A673 (cell line): Measurements from ENCODE around the gene ST6GALNAC3. TPM values are rescaled to one million over a fixed set of nuclear protein-coding genes. Genes with fewer than 3 reads are reported as not detected.

ENCODE experiments used
- BruUV-seq: library from RNA; stranded (reverse); fragments of 400-500 nt; replicated peaks from 2 replicates; lab custom pipeline; 2021; lab: Mats Ljungman, UMichigan
- CTCF ChIA-PET: fragments of 300-600 bp; sonication (Branson Sonifier 250); formaldehyde crosslinking; loops from one replicate; lab custom pipeline; 2022; ENCODE audit warnings: antibody characterized with exemption; lab: Charles Lee
- POLR2A ChIA-PET: fragments of 300-600 bp; sonication (Branson Sonifier 250); formaldehyde crosslinking; loops from one replicate; lab custom pipeline; 2022; ENCODE audit warnings: antibody characterized with exemption; ENCODE audit not compliant: low non-redundant PET; lab: Charles Lee
- DNase-seq: peaks from one replicate; pipeline ENCODE4 v3.0.0-alpha.2; 2015; ENCODE audit warnings: low spot score
- H3K27ac ChIP-seq: fragments of 200-600 bp; sonication (generic); 2 replicates; pipeline ENCODE4 v1.5.1; 2016; ENCODE audit warnings: mixed run types, low read depth, mild to moderate bottlenecking, mixed read lengths, antibody characterized with exemption, low read length; ENCODE audit not compliant: poor library complexity, severe bottlenecking
- H3K27me3 ChIP-seq: fragments of 200-600 bp; sonication (generic); replicated peaks from 2 replicates; pipeline ENCODE4 v1.6.1; 2017; ENCODE audit warnings: mixed run types, low read depth, mild to moderate bottlenecking, mixed read lengths, antibody characterized with exemption, low read length; ENCODE audit not compliant: insufficient read depth, poor library complexity
- H3K36me3 ChIP-seq: fragments of 200-600 bp; sonication (generic); 2 replicates; pipeline ENCODE4 v1.6.1; 2016; ENCODE audit warnings: mixed run types, mild to moderate bottlenecking, mixed read lengths, antibody characterized with exemption, low read length; ENCODE audit not compliant: insufficient read depth, poor library complexity, severe bottlenecking
- H3K4me1 ChIP-seq: fragments of 200-600 bp; sonication (generic); 2 replicates; pipeline ENCODE4 v1.6.1; 2017; ENCODE audit warnings: mixed run types, mild to moderate bottlenecking, mixed read lengths, antibody characterized with exemption, low read length; ENCODE audit not compliant: insufficient read depth, poor library complexity, severe bottlenecking
- H3K4me3 ChIP-seq: fragments of 200-600 bp; sonication (generic); 2 replicates; pipeline ENCODE4 v1.5.1; 2016; ENCODE audit warnings: low read depth, mixed run types, mild to moderate bottlenecking, mixed read lengths, low read length; ENCODE audit not compliant: poor library complexity, severe bottlenecking
- H3K9me3 ChIP-seq: fragments of 200-600 bp; sonication (generic); 2 replicates; pipeline ENCODE4 v1.6.1; 2016; ENCODE audit warnings: mixed run types, low read depth, mild to moderate bottlenecking, mixed read lengths, antibody characterized with exemption, low read length; ENCODE audit not compliant: poor library complexity, severe bottlenecking
- EZH2 ChIP-seq: fragments of 200-600 bp; sonication (generic); IDR thresholded peaks from 2 replicates; pipeline ENCODE4 v1.6.1; 2017; ENCODE audit warnings: borderline replicate concordance, low read depth, mild to moderate bottlenecking, mixed read lengths, antibody characterized with exemption, low read length; ENCODE audit not compliant: poor library complexity, severe bottlenecking
- intact Hi-C: fragments of 100-400 bp; cut with micrococcal nuclease; formaldehyde crosslinking; loops from one replicate; pipeline ENCODE4 v1.10.0; 2022; ENCODE audit not compliant: unreplicated experiment
- total RNA-seq: library from RNA; stranded (reverse); gene quantifications from 2 replicates; pipeline ENCODE4 v1.2.3, GENCODE V29; 2021
- TF ChIP-seq, protein P1 (sequence below): fragments of 300-800, 200-600 bp; sonication (generic); conservative IDR thresholded peaks from 2 replicates; pipeline ENCODE4 v1.5.1; 2017; ENCODE audit warnings: low read depth, mild to moderate bottlenecking, antibody characterized with exemption, low read length, moderate library complexity, mixed read lengths

The ST6GALNAC3 gene
- total RNA-seq, 1 experiment from 2014 or later: 1.2 TPM

DNA sequence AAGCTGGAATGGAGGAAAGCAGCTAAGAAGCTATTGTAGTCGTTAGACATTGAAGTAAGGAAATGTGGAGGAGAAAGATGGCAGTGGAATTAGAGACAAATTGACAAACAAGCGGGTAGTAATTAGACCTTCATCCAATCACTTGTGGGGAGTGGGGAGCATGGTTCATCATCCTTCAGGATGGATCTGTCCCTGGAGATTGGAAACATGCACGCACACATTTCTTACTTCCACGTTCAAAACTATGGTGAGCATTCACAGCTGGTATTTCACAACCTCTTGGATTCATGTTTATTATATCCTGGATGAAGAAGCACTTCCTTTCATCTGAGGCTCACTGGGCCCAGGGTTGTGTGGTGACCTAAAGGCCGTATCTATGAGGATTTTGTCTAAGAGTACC, 188.1 kb downstream of the ST6GALNAC3 start:
- no peak for DNase-seq
- BruUV-seq: no TSS peak
- ChIA-PET POLR2A (no interaction called here), CTCF (no interaction called here)
- H3K4me3 ChIP-seq: no peak overlapping the region
- no peaks in the 10 kb centered on the region for H3K9me3 ChIP-seq
- no peaks in the 10 kb centered on the region for H3K4me1 ChIP-seq
- peaks cover 4% of the 10 kb centered on the region for H3K27me3 ChIP-seq
- TF ChIP-seq, protein P1, sequence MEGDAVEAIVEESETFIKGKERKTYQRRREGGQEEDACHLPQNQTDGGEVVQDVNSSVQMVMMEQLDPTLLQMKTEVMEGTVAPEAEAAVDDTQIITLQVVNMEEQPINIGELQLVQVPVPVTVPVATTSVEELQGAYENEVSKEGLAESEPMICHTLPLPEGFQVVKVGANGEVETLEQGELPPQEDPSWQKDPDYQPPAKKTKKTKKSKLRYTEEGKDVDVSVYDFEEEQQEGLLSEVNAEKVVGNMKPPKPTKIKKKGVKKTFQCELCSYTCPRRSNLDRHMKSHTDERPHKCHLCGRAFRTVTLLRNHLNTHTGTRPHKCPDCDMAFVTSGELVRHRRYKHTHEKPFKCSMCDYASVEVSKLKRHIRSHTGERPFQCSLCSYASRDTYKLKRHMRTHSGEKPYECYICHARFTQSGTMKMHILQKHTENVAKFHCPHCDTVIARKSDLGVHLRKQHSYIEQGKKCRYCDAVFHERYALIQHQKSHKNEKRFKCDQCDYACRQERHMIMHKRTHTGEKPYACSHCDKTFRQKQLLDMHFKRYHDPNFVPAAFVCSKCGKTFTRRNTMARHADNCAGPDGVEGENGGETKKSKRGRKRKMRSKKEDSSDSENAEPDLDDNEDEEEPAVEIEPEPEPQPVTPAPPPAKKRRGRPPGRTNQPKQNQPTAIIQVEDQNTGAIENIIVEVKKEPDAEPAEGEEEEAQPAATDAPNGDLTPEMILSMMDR: no peak
- TF ChIP-seq EZH2: no peak
- H3K27ac ChIP-seq: no peak overlapping the region
- intact Hi-C loops: no loop called here
- no peaks in the 10 kb centered on the region for H3K36me3 ChIP-seq

DNA sequence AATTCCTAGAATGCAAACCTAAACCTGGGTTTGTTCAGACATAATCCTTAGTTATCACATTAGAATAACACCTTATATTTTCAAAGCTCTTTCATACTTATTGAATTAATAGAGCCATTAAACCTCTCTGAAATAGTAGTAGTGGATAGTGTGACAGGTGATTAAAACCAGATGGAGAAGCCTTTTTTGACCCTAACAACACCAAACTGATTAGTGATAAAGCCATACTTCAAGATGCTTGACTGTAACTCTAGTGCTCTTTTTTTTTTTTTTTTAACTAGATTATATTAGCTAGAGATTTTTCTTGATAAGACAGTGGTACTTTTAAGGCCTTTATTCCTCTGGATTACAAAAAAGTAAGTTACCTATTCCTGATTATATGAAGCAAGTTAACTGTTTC, 190.1 kb downstream of the ST6GALNAC3 start:
- BruUV-seq: no TSS peak
- Histone ChIP-seq H3K4me1 (no peaks in the 10 kb centered on the region), H3K36me3 (no peaks in the 10 kb centered on the region), H3K27ac (no peak overlapping the region), H3K9me3 (no peaks in the 10 kb centered on the region), H3K4me3 (no peak overlapping the region), H3K27me3 (no peaks in the 10 kb centered on the region)
- no peak for TF ChIP-seq EZH2
- TF ChIP-seq, protein P1: no peak
- CTCF ChIA-PET: no interaction called here
- intact Hi-C loops: no loop called here
- DNase-seq: no peak
- POLR2A ChIA-PET: no interaction called here

DNA sequence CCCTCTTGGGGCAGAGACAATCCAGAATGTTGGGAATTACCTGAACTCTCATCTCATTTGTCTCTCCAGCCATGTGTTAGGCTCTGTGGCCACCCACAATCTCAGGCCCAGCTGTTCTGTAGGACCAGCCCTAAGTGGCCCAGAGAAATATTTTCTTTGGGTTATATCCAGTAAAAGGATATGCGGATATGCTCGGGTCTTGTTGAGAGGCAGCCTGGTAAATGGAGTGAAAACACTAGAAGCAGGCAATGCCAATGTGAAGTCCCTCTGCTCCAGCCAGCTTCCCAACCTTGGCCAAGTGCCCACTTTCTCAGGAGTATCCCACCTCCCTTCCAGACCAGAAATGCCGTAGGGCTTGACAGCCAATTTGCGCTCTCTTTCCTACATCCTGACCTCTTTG, 192.2 kb downstream of the ST6GALNAC3 start:
- TF ChIP-seq, protein P1: no peak
- TF ChIP-seq EZH2: no peak
- no TSS peak for BruUV-seq
- ChIA-PET CTCF (no interaction called here), POLR2A (no interaction called here)
- intact Hi-C loops: no loop called here
- no peak for DNase-seq
- Histone ChIP-seq H3K4me1 (no peaks in the 10 kb centered on the region), H3K27me3 (no peaks in the 10 kb centered on the region), H3K4me3 (no peak overlapping the region), H3K36me3 (no peaks in the 10 kb centered on the region), H3K9me3 (no peaks in the 10 kb centered on the region), H3K27ac (no peak overlapping the region)
